NOMO-1 treated with DMSO at 0.1 percent for 48 hours (cell line): ENCODE measurements around the gene UBQLN4.

Experiments
- DNase-seq: peaks from one replicate; lab custom pipeline; 2025; ENCODE audit not compliant: unreplicated experiment; lab: John Stamatoyannopoulos, UW

The UBQLN4 gene

DNA sequence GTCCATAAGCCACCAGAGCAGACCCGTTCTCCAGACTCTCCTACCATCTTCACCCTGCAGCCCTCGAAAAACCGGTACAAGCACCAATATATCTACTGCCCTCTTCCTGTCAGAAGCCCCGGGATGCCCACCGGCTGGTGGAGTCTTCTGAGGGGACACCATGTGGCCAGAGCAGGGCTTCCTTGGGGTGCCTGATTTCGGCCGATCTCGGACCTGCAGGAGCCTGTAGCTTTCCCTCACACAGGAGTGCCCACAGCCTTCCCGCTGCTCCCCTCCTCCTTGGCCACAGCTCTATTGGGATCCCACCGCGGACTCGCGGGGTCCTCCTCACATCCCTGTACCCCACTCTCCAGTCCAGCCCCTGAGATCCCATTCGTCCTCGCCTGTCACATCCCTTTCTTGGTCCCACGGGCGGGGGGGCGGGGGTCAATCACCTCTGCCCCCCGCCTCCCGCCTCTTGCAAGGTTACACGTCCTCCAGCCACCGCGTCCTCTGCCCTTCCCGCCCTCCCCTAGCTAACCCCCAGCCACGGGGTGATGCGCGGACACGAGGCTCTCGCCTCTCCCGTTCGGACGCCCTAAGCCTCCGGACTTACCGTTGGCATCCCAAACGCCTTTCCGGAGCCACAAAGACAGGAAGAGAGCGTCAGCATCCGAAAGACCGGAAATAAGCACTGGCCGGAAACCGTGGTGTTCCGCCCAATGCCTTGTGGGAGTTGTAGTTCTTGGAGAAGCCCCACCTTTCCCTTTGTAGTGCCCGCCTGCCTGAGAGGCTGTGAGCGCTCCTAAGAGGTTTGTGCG lies 33.1 kb downstream of the UBQLN4 start, which contains the start of gene SSR2:
Gene SSR2, minus strand, starts transcription at position 659 of the 800 bp plus-strand sequence. CDS start 784 bp downstream, outside the sequence.
- DNase-seq, result peak; percentile 90

GRCh38 chr1:156019946-156020292 lies 33.7 kb downstream of the UBQLN4 start:
- DNase-seq, result no peak

DNA sequence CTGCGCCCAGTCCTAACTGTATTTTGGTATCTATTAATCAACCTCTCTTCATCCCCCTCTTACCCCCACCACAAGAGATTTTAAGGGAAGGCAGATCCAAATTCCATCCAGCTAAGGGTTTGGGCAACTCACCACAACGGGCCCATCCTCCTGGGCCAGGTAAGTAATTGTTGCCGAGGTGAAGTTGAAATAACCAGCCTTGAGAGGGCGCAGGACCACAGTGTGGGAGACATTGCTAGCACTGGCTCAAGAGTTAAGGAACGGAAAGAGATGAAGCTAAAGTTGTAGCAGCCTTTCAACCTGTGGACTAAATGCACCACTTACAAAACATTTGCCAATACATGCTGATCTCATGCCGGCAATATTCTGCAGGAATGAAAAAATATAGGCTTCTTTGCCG lies 38.8 kb downstream of the UBQLN4 start:
- DNase-seq, result no peak

DNA sequence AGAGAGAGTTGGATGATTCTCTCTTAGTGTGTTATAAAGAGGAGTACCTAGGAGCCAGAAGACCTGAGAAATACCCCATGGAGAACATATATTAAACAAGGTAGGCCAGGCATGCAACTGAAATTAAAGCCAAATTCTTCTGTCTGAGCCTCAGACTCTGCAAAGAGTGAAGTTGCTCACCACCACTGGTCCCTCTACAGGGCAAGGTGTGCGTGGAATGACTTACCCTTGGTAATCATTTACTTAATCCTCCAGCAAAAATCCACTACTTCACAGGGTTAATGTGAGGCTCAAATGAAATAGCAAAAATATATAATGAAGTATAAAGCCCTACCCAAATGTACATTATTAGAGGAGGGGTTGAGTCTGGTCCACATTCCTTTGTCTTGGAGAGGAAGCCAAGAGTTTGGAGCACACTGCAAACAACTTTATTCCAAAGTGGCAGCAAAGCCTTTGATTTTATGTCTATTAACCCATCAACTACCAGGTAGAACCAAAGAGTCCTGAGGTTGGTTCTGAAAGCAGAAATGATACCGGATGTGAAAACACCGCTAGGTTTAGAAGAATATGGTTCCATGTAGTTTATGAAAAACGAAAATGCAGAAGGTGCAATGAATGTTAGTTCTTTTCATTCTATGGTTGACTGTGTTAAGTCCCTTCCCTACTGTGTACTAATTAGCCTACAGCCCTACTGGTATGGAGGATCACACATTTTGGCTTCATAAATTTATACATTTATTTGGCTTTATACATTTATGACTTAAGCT lies 41.4 kb downstream of the UBQLN4 start:
- no peak for DNase-seq

DNA sequence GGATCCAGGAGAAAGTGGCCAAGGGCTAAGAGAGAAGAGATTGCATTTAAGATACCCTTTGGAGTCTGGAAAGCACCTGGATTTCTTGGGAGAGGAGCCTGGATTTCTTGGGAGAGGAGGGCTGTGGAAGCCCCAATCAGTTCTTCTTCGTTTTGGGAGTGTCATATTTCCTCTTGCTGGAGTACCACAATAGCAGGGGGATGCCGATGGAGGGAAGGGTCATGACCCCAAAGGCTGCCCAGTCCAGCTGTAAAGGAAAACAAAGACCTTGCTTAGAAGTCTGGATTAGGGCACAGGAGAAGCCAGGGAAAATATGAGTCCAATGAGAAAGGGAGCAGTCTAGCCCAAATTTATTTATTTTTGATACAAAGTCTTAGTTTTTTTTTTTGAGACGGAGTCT lies 44.2 kb downstream of the UBQLN4 start:
- DNase-seq, result no peak

DNA sequence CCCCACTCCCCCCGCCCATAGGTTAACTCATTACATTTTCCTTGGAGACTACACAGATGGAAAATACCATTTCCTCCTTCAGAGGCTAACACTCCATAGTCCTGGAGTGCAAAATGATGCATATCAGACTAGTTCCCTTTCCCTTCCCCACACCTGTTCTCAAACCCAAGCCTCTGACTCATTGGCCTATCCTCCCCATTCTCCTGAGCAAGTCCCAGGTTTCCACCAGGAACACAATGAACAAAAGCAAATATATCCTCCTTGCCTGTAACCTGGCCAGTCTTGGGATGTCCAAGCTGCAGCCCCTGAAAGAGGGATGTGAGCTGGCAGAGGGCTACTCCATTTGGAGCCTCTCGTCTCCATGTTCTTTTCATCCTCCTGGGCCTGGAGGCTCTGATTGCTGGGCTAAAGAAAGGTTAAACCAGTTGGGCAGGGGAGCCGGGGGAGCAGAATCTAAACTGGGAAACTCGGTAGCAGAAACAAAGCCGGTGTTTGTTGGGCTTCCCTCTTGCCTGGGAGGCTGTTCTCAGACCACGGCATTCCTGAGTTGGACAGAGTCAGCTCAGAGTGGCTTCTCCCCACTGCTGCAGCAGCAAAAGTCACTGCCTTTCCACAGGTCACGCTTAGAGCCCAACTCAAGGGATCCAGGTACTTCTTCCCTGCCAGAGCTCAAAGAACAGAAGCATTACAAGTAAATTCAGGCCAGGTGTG lies 46.8 kb downstream of the UBQLN4 start:
- no peak for DNase-seq

GRCh38 chr1:156004843-156005584 lies 48.6 kb downstream of the UBQLN4 start:
- DNase-seq, result no peak

- no peak for DNase-seq
These were observed 49.7 kb downstream of the UBQLN4 start for GRCh38 chr1:156003923-156004188.

DNA sequence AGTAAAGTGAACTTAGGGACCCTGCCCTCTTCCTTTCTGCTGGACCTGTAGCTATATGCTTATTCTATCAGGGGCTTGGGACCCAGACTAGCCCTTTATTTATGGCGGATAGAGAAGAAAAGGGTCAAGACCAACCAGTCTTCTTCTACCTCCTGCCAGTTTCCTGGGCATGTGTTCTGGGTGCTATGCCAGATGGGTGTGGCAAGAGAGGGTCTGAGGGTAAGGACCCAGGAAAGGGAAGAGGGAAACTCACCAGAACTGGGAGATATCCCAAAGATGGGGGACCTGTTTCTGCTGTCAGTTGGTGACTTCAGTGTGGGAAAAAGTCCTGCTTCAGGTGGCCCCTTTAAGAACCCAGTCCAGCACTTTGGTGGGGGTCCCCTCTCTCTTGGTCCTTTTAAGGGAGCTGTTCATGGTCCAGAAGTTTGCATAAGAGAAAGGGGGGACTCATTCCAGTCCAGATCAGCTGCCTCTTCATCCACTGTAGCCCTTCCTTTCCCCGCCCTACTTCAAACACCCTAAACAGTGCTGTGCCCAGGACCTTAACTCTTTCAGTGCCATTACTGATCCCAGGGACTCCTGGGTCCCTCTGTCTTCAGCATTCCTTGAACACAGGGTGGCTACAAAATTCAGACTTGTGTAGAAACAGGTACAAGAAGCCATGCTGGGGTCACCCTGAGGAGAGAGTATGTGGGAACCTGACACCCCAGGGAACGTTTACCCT lies 51.2 kb downstream of the UBQLN4 start:
- DNase-seq, result no peak

GRCh38 chr1:156001662-156002171 lies 51.9 kb downstream of the UBQLN4 start:
- DNase-seq, result no peak

GRCh38 chr1:156001021-156001661 lies 52.5 kb downstream of the UBQLN4 start:
- DNase-seq, result no peak

GRCh38 chr1:155999964-156000363 lies 53.6 kb downstream of the UBQLN4 start:
- DNase-seq, result no peak

DNA sequence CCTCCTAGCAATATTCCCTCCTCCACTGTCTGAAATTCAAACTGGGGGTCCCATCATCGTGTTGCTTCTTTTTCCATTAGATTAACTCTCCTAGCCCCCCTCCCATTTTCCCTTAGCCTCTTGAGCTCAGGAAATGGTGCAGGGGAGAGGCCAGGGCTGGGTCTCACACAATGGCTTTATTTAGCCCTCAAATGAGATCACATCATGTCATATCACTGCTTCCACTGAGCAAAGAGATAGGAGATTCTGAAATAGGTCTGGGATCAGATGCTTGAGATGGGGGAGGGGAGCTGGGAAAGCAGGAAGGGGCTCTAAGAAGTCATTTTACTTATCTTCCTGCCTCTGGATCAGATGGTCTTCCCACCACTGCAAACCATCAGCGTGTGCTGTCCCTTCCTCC lies 57.4 kb downstream of the UBQLN4 start:
- no peak for DNase-seq

DNA sequence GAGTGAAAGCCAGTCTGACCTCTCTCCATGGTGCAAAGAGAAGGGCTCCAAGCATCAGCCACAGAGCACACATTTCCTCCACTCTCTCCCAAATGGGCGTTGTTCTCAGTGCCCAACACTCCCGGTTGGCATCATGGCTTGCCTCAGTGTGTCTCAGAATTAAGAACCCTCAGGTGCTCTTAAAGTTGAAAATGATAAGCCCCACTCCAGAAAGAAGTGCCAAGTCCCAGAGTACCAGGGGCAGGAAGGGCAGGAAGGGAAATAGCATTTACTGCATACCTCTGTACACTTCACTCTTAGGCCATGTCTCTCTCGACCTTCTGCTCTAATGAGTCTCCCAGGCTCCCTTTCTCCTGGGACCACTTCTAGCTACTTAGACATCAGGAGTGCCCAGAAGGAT lies 60.0 kb downstream of the UBQLN4 start:
- DNase-seq, result no peak

- DNase-seq, result peak; percentile 66
These were observed 63.4 kb downstream of the UBQLN4 start for GRCh38 chr1:155990005-155990739.

GRCh38 chr1:155989242-155990004 lies 64.2 kb downstream of the UBQLN4 start:
- peak; percentile 68 for DNase-seq
